Mucosa of rectum (tissue), 2 donors: ENCODE results near the gene HSPA6.
"Not testable (repeated sequence)": the region's sequence is repeated elsewhere in the genome, so short reads cannot be mapped to it uniquely, and the experiment has no call there.

Source experiments
- H3K27ac ChIP-seq, 2 donors: one replicate each; pipeline ENCODE4 v1.7.0; 2013; ENCODE audit warnings: inconsistent platforms in 2 of 2, low read depth in 2 of 2, low read length in 2 of 2
- H3K27me3 ChIP-seq, 2 donors: one replicate each; pipeline ENCODE4 v1.7.0; 2013; ENCODE audit warnings: low read length in 2 of 2; ENCODE audit not compliant: control insufficient read depth in 2 of 2, insufficient read depth in 2 of 2
- H3K36me3 ChIP-seq, 2 donors: one replicate each; pipeline ENCODE4 v1.7.0; 2013; ENCODE audit warnings: low read length in 2 of 2; ENCODE audit not compliant: control insufficient read depth in 2 of 2, insufficient read depth in 2 of 2
- H3K4me1 ChIP-seq, 2 donors: one replicate each; pipeline ENCODE4 v1.7.0; 2013; ENCODE audit warnings: low read length in 2 of 2, mild to moderate bottlenecking in 1 of 2; ENCODE audit not compliant: control insufficient read depth in 2 of 2, insufficient read depth in 2 of 2
- H3K4me3 ChIP-seq, 2 donors: one replicate each; pipeline ENCODE4 v1.7.0; 2013; ENCODE audit warnings: low read length in 2 of 2
- H3K9ac ChIP-seq, 2 donors: one replicate each; pipeline ENCODE4 v1.7.0; 2013; ENCODE audit warnings: low read length in 2 of 2, low read depth in 1 of 2, mild to moderate bottlenecking in 1 of 2
- H3K9me3 ChIP-seq, 2 donors: one replicate each; pipeline ENCODE4 v1.7.0; 2013; ENCODE audit warnings: low read length in 2 of 2; ENCODE audit not compliant: control insufficient read depth in 2 of 2
- donor health status: healthy.
- donor health status: Normal muscosa, but diverticular disease.

The HSPA6 gene

DNA sequence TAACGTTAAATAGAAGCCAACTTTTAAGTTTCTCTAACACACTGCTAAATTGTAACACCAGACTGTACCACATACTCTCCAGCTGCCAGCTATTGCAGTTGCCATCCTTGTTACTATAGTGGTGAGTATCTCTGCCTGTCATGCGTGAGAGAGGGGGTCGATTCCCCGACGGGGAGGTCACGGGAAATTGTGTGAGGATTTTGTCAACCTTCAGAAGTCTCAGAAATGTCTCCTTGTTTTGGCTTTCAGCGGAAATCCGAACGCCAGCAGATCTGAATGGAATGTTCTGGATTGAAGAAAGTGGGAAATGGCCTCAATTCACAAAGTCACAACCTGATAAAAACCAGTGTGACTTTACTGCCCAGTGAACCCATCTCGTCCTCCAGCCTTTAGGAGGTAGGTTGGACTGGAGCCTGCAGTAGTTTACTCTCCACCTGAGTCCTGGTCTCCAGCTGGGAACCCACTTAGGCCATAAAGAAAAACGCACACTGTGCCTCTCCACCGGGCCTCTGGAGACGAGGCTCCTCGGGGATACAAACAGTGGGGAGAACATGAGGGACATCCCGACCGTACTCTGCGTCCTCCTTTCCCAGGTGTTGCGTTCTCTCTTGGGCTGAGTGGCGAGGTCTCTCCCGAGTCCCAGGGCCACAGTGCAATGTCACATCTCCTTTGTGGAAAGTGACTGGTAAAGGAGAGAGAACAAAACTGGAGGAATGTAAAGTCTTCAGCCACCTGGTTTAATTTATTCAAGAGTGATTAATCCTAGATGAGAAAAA, 1.1 kb upstream of the HSPA6 start:
- H3K27me3 ChIP-seq, H3K9ac ChIP-seq, H3K27ac ChIP-seq, H3K4me1 ChIP-seq, H3K36me3 ChIP-seq, H3K9me3 ChIP-seq: not testable (repeated sequence)
- peak overlapping the region in 1 of 2 donors; percentile 75 for H3K4me3 ChIP-seq

DNA sequence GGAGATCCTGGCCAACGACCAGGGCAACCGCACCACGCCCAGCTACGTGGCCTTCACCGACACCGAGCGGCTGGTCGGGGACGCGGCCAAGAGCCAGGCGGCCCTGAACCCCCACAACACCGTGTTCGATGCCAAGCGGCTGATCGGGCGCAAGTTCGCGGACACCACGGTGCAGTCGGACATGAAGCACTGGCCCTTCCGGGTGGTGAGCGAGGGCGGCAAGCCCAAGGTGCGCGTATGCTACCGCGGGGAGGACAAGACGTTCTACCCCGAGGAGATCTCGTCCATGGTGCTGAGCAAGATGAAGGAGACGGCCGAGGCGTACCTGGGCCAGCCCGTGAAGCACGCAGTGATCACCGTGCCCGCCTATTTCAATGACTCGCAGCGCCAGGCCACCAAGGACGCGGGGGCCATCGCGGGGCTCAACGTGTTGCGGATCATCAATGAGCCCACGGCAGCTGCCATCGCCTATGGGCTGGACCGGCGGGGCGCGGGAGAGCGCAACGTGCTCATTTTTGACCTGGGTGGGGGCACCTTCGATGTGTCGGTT, 477 bp downstream of the HSPA6 start:
- H3K27me3 ChIP-seq, H3K4me1 ChIP-seq, H3K9me3 ChIP-seq, H3K27ac ChIP-seq, H3K9ac ChIP-seq, H3K36me3 ChIP-seq: not testable (repeated sequence)
- H3K4me3 ChIP-seq: peak overlapping the region; percentile 54 to 56

DNA sequence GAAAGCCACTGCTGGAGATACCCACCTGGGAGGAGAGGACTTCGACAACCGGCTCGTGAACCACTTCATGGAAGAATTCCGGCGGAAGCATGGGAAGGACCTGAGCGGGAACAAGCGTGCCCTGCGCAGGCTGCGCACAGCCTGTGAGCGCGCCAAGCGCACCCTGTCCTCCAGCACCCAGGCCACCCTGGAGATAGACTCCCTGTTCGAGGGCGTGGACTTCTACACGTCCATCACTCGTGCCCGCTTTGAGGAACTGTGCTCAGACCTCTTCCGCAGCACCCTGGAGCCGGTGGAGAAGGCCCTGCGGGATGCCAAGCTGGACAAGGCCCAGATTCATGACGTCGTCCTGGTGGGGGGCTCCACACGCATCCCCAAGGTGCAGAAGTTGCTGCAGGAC, 981 bp downstream of the HSPA6 start:
- not testable (repeated sequence) for H3K27ac ChIP-seq, H3K9me3 ChIP-seq, H3K27me3 ChIP-seq, H3K4me1 ChIP-seq, H3K36me3 ChIP-seq, H3K9ac ChIP-seq
- H3K4me3 ChIP-seq: peak overlapping the region; percentile 54 to 56

DNA sequence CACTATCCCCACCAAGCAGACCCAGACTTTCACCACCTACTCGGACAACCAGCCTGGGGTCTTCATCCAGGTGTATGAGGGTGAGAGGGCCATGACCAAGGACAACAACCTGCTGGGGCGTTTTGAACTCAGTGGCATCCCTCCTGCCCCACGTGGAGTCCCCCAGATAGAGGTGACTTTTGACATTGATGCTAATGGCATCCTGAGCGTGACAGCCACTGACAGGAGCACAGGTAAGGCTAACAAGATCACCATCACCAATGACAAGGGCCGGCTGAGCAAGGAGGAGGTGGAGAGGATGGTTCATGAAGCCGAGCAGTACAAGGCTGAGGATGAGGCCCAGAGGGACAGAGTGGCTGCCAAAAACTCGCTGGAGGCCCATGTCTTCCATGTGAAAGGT, 1.6 kb downstream of the HSPA6 start:
- not testable (repeated sequence) for H3K4me1 ChIP-seq, H3K36me3 ChIP-seq, H3K27me3 ChIP-seq, H3K4me3 ChIP-seq, H3K9ac ChIP-seq, H3K27ac ChIP-seq, H3K9me3 ChIP-seq

DNA sequence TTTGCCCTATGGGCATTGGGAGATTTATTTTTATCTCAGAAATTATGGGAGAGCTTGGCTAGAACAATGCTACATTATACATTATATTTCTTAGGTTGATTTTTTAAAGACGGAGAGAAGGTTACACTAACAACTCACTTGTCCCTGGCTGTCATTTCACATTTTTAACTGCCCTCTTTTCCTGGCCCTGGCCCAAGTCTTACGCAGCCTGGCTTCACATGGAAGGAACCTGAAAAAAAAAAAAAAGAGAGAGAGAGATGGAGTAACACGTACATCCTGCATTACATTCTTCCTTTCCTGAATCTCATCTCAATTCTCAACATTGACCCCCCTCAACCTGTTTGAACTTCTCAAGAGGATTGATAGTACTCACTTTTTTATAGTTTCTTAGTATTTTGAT, 4.2 kb downstream of the HSPA6 start:
- H3K4me1 ChIP-seq: peaks cover 8 to 12% of the 10 kb centered on the region in 2 donors
- not testable (repeated sequence) for H3K27ac ChIP-seq, H3K4me3 ChIP-seq, H3K36me3 ChIP-seq, H3K9ac ChIP-seq, H3K27me3 ChIP-seq, H3K9me3 ChIP-seq

DNA sequence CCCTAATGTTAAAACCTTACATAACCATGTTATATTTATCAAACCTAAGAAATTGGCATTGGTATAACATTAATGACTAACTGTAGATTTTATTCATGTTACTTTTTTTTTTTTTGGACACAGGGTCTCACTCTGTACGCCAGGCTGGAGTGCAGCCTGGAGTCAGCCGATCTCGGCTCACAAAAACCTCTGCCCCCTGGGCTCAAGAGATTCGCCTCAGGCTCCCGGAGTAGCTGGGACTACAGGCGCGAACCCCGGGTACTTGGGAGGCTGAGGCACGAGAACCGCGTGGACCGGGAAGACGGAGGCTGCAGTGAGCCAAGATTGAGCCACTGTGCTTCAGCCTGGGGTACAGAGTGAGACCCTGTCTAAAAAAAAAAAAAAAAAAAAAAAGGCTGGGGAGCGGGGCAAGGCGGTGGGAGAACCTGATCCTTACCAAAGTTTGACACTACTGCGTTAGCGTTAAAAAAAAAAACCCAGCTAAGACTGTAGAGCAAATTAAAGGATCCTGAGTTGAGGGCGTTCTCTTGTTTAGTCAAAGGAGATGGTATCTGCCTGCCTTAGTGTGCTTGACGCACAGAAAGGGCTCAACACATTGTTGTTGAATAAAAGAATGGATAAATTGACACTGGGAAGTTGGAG, 5.2 kb downstream of the HSPA6 start:
- H3K9me3 ChIP-seq, H3K9ac ChIP-seq, H3K36me3 ChIP-seq, H3K27me3 ChIP-seq: not testable (repeated sequence)
- H3K4me3 ChIP-seq: peak overlapping the region; percentile 77 to 82
- peaks cover 8 to 12% of the 10 kb centered on the region in 2 donors for H3K4me1 ChIP-seq
- peak overlapping the region in 1 of 2 donors; percentile 30 for H3K27ac ChIP-seq

DNA sequence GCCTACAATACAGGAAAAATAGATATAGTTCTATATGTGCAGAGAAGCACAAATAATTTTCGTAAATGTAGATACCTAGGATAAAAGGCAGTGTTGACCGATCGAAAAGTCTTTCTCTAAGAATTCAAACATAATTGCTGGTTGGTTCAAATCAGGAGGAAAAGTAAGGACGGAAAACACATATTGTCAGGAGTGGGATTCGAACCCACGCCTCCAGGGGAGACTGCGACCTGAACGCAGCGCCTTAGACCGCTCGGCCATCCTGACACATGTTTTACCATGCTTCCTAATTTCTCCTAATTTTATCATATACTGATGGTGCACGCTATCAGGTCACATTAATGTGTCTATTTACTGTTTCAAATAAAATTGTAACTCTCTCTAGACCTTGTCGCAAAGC, 5.8 kb downstream of the HSPA6 start:
- H3K27me3 ChIP-seq, H3K9me3 ChIP-seq, H3K36me3 ChIP-seq: not testable (repeated sequence)
- Histone ChIP-seq H3K4me1 (peaks cover 8 to 12% of the 10 kb centered on the region in 2 donors), H3K9ac (peak overlapping the region in 1 of 2 donors; percentile 52), H3K4me3 (peak overlapping the region; percentile 77 to 82), H3K27ac (peak overlapping the region; percentile 72 to 77)

DNA sequence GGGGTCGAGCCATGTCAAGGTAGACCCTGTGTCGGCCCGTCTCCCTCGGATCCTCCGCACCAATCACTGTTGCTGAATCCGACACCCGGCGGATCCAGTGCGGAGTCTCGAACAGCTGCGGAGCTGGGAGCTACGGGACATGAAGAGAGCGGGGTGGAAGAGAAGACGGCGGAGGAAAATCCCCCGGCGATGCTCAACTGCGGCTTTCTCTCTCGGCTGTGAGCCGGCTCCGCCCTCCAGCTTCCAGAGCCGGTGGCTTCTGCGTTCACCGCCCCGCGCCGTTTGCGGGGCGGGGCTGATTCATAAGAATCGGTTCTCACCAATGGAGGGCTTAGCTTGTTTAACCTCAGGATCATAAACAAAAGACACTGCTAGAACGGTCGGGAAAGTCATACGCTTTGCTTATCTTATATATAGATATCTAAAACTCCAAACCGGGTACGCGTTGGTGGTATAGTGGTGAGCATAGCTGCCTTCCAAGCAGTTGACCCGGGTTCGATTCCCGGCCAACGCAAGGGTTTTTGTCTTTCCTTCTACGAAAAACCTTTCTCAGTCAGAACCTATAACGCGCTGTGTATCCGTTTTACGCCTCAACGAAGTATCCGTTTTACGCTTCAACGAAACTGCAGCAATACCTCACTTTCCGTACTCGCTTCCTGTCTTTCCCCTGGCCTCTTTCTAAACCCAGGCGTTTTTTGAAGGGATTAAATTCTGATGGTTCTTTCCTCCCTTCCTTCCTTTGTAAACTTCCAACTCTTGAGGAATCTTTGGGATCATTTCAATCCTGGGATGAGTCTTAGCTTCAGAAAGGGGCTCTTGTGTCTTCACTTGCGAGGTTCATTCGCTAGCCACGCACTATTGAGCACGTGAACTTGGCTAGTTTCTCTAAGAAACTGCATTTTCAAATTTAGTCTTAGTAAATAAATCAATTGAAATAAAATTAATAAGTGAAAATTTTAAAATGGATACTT, 6.6 kb downstream of the HSPA6 start:
- Histone ChIP-seq H3K27ac (peak overlapping the region; percentile 72 to 77), H3K9ac (peak overlapping the region; percentile 52 to 71)
- H3K36me3 ChIP-seq: not testable (repeated sequence)

DNA sequence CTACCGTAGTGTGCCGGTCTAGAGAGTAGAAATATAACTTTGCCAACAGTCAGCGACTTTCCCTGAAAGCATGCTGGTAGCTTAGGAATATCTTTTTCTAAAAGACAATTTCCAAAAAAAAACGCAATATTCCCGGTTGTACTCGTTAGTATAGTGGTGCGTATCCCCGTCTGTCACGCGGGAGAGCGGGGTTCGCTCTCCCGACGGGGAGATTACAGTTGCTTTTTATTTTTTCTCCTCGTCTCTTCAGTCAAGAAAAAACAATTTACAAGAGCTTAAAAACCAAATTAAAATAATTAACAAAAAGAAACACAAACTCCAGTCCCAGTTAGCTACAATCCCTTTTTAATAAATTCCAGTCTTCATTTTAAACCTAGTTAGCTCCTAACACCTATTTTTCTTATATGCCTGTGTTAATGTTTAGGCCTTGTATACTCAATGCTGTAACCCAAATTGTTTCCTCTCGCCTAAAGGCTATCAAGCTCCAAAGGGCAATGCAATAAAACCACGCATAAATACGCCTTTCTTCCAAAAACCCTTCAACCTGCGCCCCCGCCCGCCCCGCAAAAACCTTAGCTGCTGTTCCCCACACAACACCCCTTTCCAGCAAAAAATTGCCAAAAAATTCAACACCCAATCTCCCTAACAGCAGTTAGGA, 7.8 kb downstream of the HSPA6 start:
- H3K4me1 ChIP-seq: peaks cover 8 to 12% of the 10 kb centered on the region in 2 donors
- peaks cover 0 to 3% of the 10 kb centered on the region in 2 donors for H3K27me3 ChIP-seq
- H3K36me3 ChIP-seq: no peaks in the 10 kb centered on the region
- peak overlapping the region in 1 of 2 donors; percentile 37 for H3K27ac ChIP-seq
- H3K4me3 ChIP-seq: no peak overlapping the region
- H3K9ac ChIP-seq: peak overlapping the region in 1 of 2 donors; percentile 10
- no peaks in the 10 kb centered on the region for H3K9me3 ChIP-seq

More for the DNA sequence above, 6.6 kb downstream of the HSPA6 start:
- not testable (repeated sequence) for H3K9me3 ChIP-seq, H3K27me3 ChIP-seq
- peaks cover 8 to 12% of the 10 kb centered on the region in 2 donors for H3K4me1 ChIP-seq
- H3K4me3 ChIP-seq: peak overlapping the region; percentile 77 to 82
